ENCODE measurements around the gene UCHL3.
"Not testable (repeated sequence)": the region's sequence is repeated elsewhere in the genome, so short reads cannot be mapped to it uniquely, and the experiment has no call there.

UCHL3 gene
- total RNA-seq: 1.4 to 1.7 reads per million in 2 donors

GRCh38 chr13:75549262-75550158 lies at the start of gene UCHL3:
Gene UCHL3 (plus strand): TSS chr13:75549791. CDS start chr13:75549821, 30 bp downstream.
- DNase-seq: peak; percentile 89

GRCh38 chr13:75505327-75505726 lies 44.3 kb upstream of the UCHL3 start:
- DNase-seq: no peak

- DNase-seq: no peak
These were observed 43.6 kb upstream of the UCHL3 start for GRCh38 chr13:75506018-75506417.

GRCh38 chr13:75507027-75508001 lies 42.3 kb upstream of the UCHL3 start:
- DNase-seq: no peak

- DNase-seq: no peak
These were observed 41.5 kb upstream of the UCHL3 start for GRCh38 chr13:75508002-75508548.

GRCh38 chr13:75511051-75511625 lies 38.5 kb upstream of the UCHL3 start:
- DNase-seq: no peak

GRCh38 chr13:75512253-75512652 lies 37.3 kb upstream of the UCHL3 start:
- DNase-seq: no peak

- DNase-seq: no peak
These were observed 36.3 kb upstream of the UCHL3 start for GRCh38 chr13:75513271-75513670.

GRCh38 chr13:75514080-75514995 lies 35.3 kb upstream of the UCHL3 start:
- DNase-seq: no peak

- no peak for DNase-seq
These were observed 31.0 kb upstream of the UCHL3 start for GRCh38 chr13:75518439-75519088.

GRCh38 chr13:75521956-75522355 lies 27.6 kb upstream of the UCHL3 start:
- DNase-seq: no peak

GRCh38 chr13:75530549-75530961 lies 19.0 kb upstream of the UCHL3 start:
- no peak for DNase-seq

- DNase-seq: no peak
These were observed 15.7 kb upstream of the UCHL3 start for GRCh38 chr13:75533861-75534260.

- DNase-seq: peak; percentile 49
These were observed 11.9 kb upstream of the UCHL3 start, which contains the start of gene COMMD6 for GRCh38 chr13:75537401-75538365. Gene COMMD6 (minus strand): TSS chr13:75537841. CDS start chr13:75537805, 36 bp downstream.

- no peak for DNase-seq
These were observed 8.3 kb upstream of the UCHL3 start for GRCh38 chr13:75541287-75541686.

- DNase-seq: no peak
These were observed 7.6 kb upstream of the UCHL3 start for GRCh38 chr13:75541961-75542360.

GRCh38 chr13:75544681-75545330 lies 4.8 kb upstream of the UCHL3 start:
- no peak for DNase-seq

GRCh38 chr13:75545386-75545785 lies 4.2 kb upstream of the UCHL3 start:
- DNase-seq: not testable (repeated sequence)

GRCh38 chr13:75547917-75548316 lies 1.7 kb upstream of the UCHL3 start:
- DNase-seq: no peak

Measured in activated gamma-delta T cell (primary cell).